ENCODE data around the gene TBX1.
"Not testable (repeated sequence)": the region's sequence is repeated elsewhere in the genome, so short reads cannot be mapped to it uniquely, and the experiment has no call there.

Gene TBX1

GRCh38 chr22:19723232-19723982 is 37.2 kb upstream of the TBX1 start, which contains the start of gene GP1BB:
Gene GP1BB (plus strand): TSS chr22:19723539. CDS start chr22:19723570, 31 bp downstream.
- no peak for FAIRE-seq

GRCh38 chr22:19723983-19724827 is 36.4 kb upstream of the TBX1 start:
- no peak for FAIRE-seq

- no peak for FAIRE-seq
Measured at GRCh38 chr22:19724927-19725661, 35.5 kb upstream of the TBX1 start.

GRCh38 chr22:19726064-19726788 is 34.4 kb upstream of the TBX1 start:
- not testable (repeated sequence) for FAIRE-seq

GRCh38 chr22:19727310-19728150 is 33.0 kb upstream of the TBX1 start:
- FAIRE-seq: no peak

- FAIRE-seq: no peak
Measured at GRCh38 chr22:19728271-19728670, 32.3 kb upstream of the TBX1 start.

GRCh38 chr22:19728836-19729235 is 31.7 kb upstream of the TBX1 start:
- FAIRE-seq: no peak

- FAIRE-seq: no peak
Measured at GRCh38 chr22:19729507-19729906, 31.1 kb upstream of the TBX1 start.

GRCh38 chr22:19730198-19730597 is 30.4 kb upstream of the TBX1 start:
- FAIRE-seq: no peak

- peak; percentile 19 for FAIRE-seq
Measured at GRCh38 chr22:19730655-19731360, 29.8 kb upstream of the TBX1 start.

- no peak for FAIRE-seq
Measured at GRCh38 chr22:19731361-19732135, 29.0 kb upstream of the TBX1 start.

GRCh38 chr22:19732403-19733113 is 28.0 kb upstream of the TBX1 start:
- FAIRE-seq: no peak

GRCh38 chr22:19733755-19734154 is 26.8 kb upstream of the TBX1 start:
- no peak for FAIRE-seq

- no peak for FAIRE-seq
Measured at GRCh38 chr22:19734163-19734562, 26.4 kb upstream of the TBX1 start.

- FAIRE-seq: no peak
Measured at GRCh38 chr22:19734837-19735382, 25.7 kb upstream of the TBX1 start.

GRCh38 chr22:19735665-19736510 is 24.7 kb upstream of the TBX1 start:
- FAIRE-seq: no peak

GRCh38 chr22:19737846-19738663 is 22.5 kb upstream of the TBX1 start:
- FAIRE-seq: no peak

All from G401.6 (cell line).